Neuron (in vitro differentiated cells): ENCODE data around the gene STK10.

Source experiments
- H2AFZ ChIP-seq: one replicate; pipeline ENCODE4 v1.6.1; 2013; ENCODE audit warnings: low read depth, mild to moderate bottlenecking, inconsistent platforms, low read length, moderate library complexity
- H3K27me3 ChIP-seq: one replicate; pipeline ENCODE4 v1.6.1; 2013; ENCODE audit warnings: low read length; ENCODE audit not compliant: insufficient read depth
- H3K36me3 ChIP-seq: one replicate; pipeline ENCODE4 v1.6.1; 2013; ENCODE audit warnings: low read length; ENCODE audit not compliant: insufficient read depth
- H3K4me1 ChIP-seq: one replicate; pipeline ENCODE4 v1.6.1; 2013; ENCODE audit warnings: low read length; ENCODE audit not compliant: insufficient read depth
- H3K4me3 ChIP-seq: 2 replicates; pipeline ENCODE4 v1.5.1; 2013; ENCODE audit warnings: mild to moderate bottlenecking, low read length, moderate library complexity
- H3K9me3 ChIP-seq: one replicate; pipeline ENCODE4 v1.6.1; 2013; ENCODE audit warnings: low read length

STK10 gene

DNA sequence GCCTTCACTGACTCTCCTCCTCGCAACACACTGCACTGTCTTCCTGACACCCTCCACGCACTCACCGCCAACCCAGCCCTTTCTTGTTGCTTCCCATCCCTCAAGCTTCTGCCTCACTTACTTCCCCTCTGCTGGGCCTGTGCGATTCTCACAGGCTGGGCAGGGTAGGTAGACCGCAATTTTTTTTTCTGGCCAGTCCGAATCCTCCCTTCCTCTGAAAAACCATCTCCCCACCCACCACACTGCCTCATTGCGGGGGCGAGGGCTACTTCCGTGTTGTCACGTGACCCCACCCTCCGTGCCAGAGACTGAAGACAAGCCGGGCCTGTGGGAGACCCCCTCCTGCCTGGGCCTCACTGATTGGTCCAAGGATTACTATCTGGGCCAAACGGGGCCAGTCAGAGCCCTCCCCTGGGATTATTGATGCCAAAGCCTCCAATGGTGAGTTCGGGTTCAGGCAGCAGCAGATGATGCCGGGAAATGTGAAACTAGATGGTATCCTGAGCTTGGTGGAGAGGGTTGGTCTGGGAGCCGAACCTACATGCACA lies 73.1 kb downstream of the STK10 start:
- no peaks in the 10 kb centered on the region for H3K27me3 ChIP-seq

DNA sequence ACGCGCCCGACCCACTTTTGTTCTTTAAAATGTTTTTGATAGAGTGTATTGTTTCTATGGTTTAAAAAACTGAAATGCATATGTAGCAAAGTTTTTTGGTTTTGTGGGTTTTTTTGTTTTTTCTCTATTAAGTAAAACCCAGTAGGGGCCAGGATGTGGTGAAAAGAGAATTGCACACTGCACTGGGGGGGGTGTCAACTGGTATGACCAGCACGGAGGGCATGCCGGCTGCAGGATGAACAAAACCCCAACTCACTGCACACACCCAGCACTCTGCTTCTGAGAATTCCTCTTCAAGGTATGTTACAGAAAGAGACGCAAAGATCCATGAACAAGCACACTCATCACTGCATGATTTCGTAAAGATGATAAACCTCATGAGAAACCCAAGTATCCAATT lies 75.0 kb downstream of the STK10 start:
- H3K9me3 ChIP-seq: no peaks in the 10 kb centered on the region
- H3K27me3 ChIP-seq: no peaks in the 10 kb centered on the region
- H3K36me3 ChIP-seq: no peaks in the 10 kb centered on the region
- H3K4me1 ChIP-seq: peaks cover 3% of the 10 kb centered on the region
- H3K4me3 ChIP-seq: no peak overlapping the region
- H2AFZ ChIP-seq: no peak overlapping the region

More for the DNA sequence above, 73.1 kb downstream of the STK10 start:
- no peak overlapping the region for H3K4me3 ChIP-seq
- H3K4me1 ChIP-seq: peaks cover 3% of the 10 kb centered on the region
- H3K36me3 ChIP-seq: no peaks in the 10 kb centered on the region
- H2AFZ ChIP-seq: no peak overlapping the region
- H3K9me3 ChIP-seq: no peaks in the 10 kb centered on the region

DNA sequence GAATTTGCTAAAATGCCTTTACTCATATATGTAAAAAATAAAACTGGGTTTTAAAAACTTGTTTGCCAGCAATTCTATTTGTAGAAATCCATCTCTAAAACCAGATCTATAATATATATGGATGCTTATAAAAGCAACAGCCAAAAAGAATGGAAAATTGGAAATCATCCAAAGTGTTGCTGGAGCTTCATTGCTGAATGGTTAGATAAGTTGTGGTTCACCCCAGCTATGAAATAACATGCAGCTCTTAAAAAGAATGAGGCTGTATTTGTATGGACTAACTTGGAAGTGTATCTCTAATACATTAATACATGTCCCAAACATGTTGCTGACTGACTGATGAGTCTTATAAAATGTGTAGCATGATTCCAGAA lies 76.2 kb downstream of the STK10 start:
- Histone ChIP-seq H3K36me3 (no peaks in the 10 kb centered on the region), H2AFZ (no peak overlapping the region), H3K4me1 (peaks cover 8% of the 10 kb centered on the region), H3K27me3 (no peaks in the 10 kb centered on the region), H3K9me3 (no peaks in the 10 kb centered on the region), H3K4me3 (no peak overlapping the region)

DNA sequence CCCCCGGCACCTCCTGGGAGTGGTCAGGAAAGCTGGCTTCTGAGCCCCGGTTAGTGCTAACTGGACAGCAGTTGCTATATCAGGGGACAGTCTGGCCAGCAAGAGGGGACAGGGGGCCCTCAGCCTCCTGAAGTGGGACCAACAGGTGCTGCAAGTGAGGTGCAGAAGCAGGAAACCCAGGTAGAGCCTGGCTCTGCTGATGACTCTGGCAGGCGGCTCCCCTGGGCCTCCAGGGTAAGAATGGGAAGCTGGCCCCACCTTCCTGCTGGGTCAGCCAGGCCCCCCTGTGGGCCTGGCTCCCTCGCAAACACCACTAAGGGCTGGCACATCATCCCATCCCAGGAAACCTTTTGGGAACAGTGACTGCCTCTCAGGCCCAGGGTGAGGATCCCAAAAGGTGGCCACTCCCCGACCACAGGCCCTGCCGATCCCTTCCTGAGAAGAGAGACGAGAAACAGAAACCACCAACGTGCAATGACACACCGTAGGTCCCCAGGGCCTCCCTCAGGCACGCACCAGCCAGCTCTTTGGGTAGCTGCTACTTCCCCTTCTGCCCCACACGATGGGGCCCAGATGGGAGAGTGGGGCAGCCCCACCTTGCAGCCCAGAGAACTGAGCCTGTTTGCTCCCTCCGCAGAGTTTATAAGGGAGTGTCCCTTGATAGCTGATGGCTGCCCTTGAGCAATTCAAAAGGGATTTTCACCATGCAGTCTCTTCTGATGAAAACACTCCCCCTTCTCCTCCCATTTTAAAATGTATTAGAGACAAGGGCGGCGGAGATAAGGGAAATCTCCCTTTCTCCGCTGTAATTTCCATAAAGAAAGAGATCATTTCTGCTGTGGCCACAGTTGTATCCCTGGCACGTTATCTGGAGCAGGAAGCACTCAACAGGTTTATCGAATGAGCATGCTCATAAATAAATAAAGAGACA lies 76.8 kb downstream of the STK10 start:
- Histone ChIP-seq H3K9me3 (no peaks in the 10 kb centered on the region), H3K27me3 (no peaks in the 10 kb centered on the region), H3K4me1 (peaks cover 8% of the 10 kb centered on the region), H3K4me3 (no peak overlapping the region), H2AFZ (no peak overlapping the region), H3K36me3 (no peaks in the 10 kb centered on the region)

DNA sequence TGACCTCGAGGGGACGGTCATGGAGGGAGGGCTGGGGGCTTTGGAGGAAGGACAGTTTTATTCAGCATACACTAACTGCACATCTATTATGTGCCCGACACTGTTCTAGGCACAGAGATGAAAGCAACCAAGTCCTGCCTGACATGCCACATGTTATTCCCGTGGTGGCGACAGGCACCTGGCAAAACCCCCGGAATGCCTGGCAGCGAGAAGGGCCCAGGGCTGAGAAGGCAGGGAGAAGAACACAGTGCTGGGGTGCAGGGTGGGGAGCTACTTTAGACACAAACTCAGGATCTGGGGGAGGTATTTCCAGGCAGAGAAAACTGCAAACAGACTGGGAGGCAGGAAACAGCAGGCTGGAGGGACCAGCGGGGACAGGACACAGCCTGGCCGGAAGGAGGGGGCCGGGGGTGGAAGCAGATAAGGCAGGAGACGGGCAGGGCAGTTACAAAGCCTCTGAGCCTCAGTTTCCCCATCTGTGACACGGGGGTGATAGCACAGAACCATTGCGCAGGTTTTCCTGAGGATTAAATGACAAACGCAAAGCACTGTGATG lies 77.7 kb downstream of the STK10 start:
- no peaks in the 10 kb centered on the region for H3K27me3 ChIP-seq
- H3K4me1 ChIP-seq: peaks cover 8% of the 10 kb centered on the region
- no peaks in the 10 kb centered on the region for H3K36me3 ChIP-seq
- no peak overlapping the region for H3K4me3 ChIP-seq
- no peak overlapping the region for H2AFZ ChIP-seq
- no peaks in the 10 kb centered on the region for H3K9me3 ChIP-seq

DNA sequence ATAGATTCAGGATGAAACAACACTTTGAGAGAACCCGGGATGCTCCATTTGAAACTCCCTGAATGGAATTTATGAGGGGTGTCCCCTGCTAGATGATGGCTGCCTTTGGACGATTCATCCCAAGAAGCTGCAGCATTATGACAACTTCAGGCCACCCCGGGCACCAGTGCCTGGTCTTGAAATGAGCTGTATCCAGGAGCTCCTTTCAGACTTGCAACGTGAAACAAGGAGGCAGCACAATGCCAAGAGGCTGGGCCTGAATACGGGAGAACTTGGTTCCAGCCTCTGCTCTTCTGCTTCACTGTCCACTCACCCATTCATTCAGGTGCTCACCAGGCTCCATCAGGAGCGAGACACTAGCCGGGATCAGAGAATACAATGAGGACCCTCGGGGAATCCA lies 78.3 kb downstream of the STK10 start:
- H2AFZ ChIP-seq: no peak overlapping the region
- H3K27me3 ChIP-seq: no peaks in the 10 kb centered on the region
- peaks cover 8% of the 10 kb centered on the region for H3K4me1 ChIP-seq
- H3K36me3 ChIP-seq: no peaks in the 10 kb centered on the region
- H3K4me3 ChIP-seq: no peak overlapping the region
- no peaks in the 10 kb centered on the region for H3K9me3 ChIP-seq

DNA sequence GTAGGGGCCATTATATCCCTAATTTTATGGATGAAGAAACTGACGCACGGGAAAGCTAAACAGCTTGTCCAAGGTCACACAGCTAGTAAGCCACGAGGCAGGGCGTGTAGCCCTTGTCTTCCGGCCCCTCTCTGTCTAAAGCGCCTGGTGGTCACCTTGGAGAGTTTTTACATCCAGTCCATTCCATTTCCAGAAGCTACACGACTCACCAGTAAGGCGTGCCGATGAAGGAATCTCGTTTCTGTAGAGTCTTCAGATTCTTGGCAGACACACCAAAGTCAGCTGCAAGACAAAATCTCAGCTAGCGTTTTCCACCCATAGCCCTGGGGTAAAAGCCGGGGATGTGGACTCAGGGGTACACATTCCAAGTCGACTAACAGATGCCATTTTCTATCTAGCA lies 80.5 kb downstream of the STK10 start:
- Histone ChIP-seq H3K27me3 (no peaks in the 10 kb centered on the region), H2AFZ (no peak overlapping the region), H3K4me3 (no peak overlapping the region), H3K4me1 (peaks cover 26% of the 10 kb centered on the region), H3K36me3 (no peaks in the 10 kb centered on the region), H3K9me3 (no peaks in the 10 kb centered on the region)

DNA sequence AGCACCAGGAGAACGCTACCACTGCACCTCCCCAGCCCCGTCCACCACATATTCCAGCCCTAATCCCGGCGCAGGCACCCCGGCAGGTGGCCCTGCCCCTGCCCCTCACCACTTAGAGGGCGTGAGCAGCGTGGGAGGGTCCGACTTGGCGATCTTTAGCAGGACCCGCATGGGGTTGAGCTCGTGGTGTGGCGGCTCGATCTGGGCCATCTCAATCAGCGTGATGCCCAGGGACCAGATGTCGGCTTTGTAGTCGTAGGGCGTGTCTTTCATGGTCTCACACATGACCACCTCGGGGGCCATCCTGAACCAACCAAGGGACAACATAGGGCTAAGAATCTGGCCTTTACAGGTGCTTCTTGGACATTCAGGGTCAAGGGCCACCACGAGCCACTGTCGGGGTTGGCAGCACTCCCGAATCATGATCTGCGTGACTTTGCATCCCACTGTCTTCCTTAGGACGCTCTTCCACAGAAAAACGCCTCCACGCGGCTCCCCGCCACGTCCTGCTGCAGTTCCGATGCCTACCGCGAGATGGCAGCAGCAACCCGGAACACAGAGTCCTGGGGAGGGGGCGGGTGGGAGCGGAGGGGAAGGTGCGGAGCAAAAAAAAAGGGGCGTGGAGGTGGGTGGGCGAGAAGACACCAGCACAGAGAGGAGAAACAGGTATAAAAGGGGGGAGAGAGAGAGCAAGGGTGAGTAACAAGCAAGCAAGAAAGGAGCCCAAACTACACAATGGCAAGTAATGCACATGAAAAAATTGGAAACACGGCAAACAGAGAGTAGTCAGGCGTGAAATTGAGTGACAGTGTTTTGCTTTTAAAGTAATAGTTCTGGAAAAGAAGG lies 81.3 kb downstream of the STK10 start:
- Histone ChIP-seq H3K9me3 (no peaks in the 10 kb centered on the region), H3K4me1 (peaks cover 26% of the 10 kb centered on the region), H2AFZ (no peak overlapping the region), H3K36me3 (no peaks in the 10 kb centered on the region), H3K27me3 (no peaks in the 10 kb centered on the region), H3K4me3 (peak overlapping the region; percentile 21)

DNA sequence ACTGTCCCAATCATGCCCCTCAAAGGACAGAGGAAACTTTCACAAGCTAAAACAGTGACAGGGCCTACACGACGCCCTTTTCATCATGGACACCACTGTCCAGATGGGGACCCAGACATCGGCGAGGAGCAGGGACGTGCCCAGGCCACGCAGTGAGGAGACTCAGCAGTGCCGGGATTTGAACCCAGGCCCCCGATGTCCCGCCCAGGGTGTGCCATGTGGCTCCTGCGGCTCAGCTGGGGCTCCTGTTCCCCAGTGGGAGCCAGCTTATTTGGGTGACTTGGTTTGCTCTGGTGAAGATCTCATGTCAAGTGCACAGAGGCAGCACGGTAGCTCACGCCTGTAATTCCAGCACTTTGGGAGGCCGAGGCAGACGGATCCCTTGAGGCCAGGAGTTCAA lies 82.2 kb downstream of the STK10 start:
- Histone ChIP-seq H2AFZ (no peak overlapping the region), H3K36me3 (no peaks in the 10 kb centered on the region), H3K4me3 (no peak overlapping the region), H3K27me3 (no peaks in the 10 kb centered on the region), H3K9me3 (no peaks in the 10 kb centered on the region), H3K4me1 (peaks cover 23% of the 10 kb centered on the region)

DNA sequence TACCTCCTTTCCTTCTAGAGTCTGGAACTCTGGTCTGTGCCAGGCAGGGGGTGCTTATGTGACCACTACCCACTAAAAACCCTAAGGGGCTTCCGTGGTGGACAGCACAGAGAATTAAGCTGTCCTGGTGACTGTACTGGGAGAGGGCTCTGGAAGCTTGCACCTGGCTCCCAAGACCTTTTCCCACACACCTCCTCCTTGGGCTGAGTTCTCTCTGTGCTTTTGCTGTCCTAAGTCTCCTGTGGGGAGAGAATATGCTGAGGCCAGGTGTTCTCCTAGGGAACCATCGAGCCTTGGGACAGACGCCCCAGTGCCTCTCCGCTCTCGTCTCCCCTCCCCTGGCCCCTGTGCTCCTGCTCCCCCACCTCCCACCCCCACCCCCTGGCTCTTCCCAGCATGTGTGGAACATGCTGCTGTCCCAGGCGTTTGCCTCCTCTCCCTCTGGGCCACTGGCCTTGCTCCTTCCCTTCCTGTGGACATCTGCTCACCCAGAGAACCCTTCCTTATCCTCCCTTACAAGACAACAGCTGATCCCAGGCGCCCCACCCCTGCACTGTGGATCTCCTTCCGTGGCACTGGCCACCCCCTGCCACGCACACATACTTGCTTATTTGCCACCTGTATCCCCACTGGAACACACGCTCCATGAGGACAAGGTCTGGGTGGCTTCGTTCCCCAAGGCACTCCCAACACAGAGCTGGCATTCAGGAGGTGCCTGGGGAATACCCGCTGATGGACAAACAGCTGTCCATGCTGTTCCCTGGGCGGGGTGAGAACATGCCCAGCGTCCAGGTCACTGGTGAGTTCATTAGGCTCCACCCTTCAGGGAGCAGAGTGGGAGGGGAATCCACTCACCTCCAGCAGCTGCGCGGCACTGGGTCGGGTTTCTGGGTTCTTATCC lies 83.0 kb downstream of the STK10 start:
- Histone ChIP-seq H3K4me1 (peaks cover 23% of the 10 kb centered on the region), H2AFZ (no peak overlapping the region), H3K4me3 (no peak overlapping the region), H3K9me3 (no peaks in the 10 kb centered on the region), H3K27me3 (no peaks in the 10 kb centered on the region), H3K36me3 (no peaks in the 10 kb centered on the region)

DNA sequence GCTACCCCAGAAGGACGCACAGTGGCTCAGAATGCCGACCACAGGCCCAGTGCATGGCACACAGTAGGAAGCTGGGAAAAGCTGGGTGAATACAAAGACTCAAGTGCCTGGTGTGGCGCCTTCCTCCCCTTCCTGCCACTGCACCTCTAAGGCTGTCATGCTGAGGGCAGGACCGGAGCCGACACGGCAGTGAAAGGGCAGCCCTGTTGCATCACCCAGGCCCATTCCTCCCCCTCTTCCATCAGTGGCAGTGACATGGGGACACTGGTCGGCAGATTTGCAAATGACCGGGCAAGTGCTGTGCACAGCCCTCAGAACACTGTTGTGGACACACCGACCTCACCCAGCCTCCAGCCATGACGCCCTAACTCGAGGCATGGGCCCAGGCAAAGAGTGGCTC lies 84.0 kb downstream of the STK10 start:
- H2AFZ ChIP-seq: no peak overlapping the region
- H3K4me1 ChIP-seq: peaks cover 23% of the 10 kb centered on the region
- no peaks in the 10 kb centered on the region for H3K36me3 ChIP-seq
- no peaks in the 10 kb centered on the region for H3K9me3 ChIP-seq
- H3K4me3 ChIP-seq: no peak overlapping the region
- H3K27me3 ChIP-seq: no peaks in the 10 kb centered on the region

DNA sequence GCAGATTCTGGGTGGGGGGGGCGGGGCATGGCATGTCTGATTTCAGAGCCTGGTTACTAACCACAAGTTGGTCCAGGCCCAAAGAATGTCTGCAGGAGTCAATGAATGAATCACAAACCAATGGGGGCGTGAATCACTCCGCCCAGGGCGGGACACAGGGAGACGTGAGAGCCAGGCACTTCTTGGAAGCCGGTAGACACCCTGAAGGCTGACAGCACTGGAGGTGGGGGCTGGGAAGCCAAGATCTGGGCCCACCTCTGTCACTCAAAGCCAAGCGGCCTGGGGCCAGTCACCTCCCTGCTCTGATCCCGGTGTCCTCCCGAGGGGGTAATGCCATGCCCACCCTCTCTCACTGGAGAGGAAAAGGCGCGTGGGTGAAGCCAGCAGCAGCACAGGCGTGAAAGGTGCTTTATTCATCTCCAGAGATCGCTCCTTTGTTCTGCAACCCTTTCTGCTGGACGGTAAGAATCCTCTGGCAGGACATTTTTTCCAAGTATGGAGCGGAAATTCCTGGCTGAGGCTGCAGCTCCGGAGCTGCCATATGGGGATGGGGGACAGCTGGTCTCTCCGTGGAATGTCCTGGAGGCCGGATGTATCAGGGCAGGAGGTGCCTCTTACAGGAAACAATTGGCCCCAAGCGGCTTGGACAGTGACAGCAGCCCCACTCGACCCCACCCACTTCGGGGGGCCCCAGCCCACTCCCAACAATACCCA lies 85.0 kb downstream of the STK10 start:
- Histone ChIP-seq H3K4me3 (no peak overlapping the region), H2AFZ (no peak overlapping the region), H3K36me3 (no peaks in the 10 kb centered on the region), H3K9me3 (no peaks in the 10 kb centered on the region), H3K4me1 (peaks cover 23% of the 10 kb centered on the region), H3K27me3 (no peaks in the 10 kb centered on the region)
